Gastrocnemius medialis (tissue), 4 donors: Measurements from ENCODE around the gene LAMA3. TPM values are rescaled to one million over a fixed set of nuclear protein-coding genes. Genes with fewer than 3 reads are reported as not detected.

ENCODE experiments used
- ATAC-seq, 2 donors: fragments of 150-250 bp; one replicate each; pipeline ENCODE4 v1.9.1; 2016
- DNase-seq, 2 donors: peaks; one replicate each; pipeline ENCODE4 v3.0.0-alpha.2; 2019
- H3K27ac ChIP-seq, 4 donors: fragments of 200-600 bp; sonication (generic); 1 replicate in 1 of 4; 2 replicates in 3 of 4; pipeline ENCODE4 v1.5.1; 2016 to 2018; ENCODE audit warnings: mild to moderate bottlenecking in 2 of 4, moderate library complexity in 1 of 4
- H3K27me3 ChIP-seq, 3 donors: fragments of 200-600 bp; sonication (generic) in 2 of 3; 1 replicate in 1 of 3; 2 replicates in 2 of 3; pipeline versions ENCODE4 v1.5.1 to v1.6.0; 2016 to 2019; ENCODE audit warnings: mild to moderate bottlenecking in 1 of 3, moderate library complexity in 1 of 3
- H3K36me3 ChIP-seq, 2 donors: fragments of 200-600 bp; sonication (generic) in 1 of 2; one replicate each; pipeline ENCODE4 v1.5.1; 2017 to 2018
- H3K4me1 ChIP-seq, 2 donors: fragments of 200-600 bp; sonication (generic) in 1 of 2; one replicate each; pipeline ENCODE4 v1.5.1; 2016 to 2017; ENCODE audit warnings: mild to moderate bottlenecking in 2 of 2
- H3K4me3 ChIP-seq, 4 donors: fragments of 200-600 bp; sonication (generic) in 3 of 4; 1 replicate in 1 of 4; 2 replicates in 3 of 4; pipeline ENCODE4 v1.5.1; 2016 to 2019; ENCODE audit warnings: mild to moderate bottlenecking in 2 of 4
- H3K9me3 ChIP-seq, 3 donors: fragments of 200-600 bp; sonication (generic) in 2 of 3; 1 replicate in 1 of 3; 2 replicates in 2 of 3; pipeline ENCODE4 v1.5.1; 2016 to 2019
- POLR2A ChIP-seq, 2 donors: fragments of 450-650 bp; IDR thresholded peaks; one replicate each; pipeline ENCODE4 v1.6.1; 2017; ENCODE audit warnings: antibody characterized with exemption in 2 of 2, mild to moderate bottlenecking in 2 of 2, moderate library complexity in 2 of 2
- in situ Hi-C, 4 donors: fragments of 200-750 bp; cut with MboI; loops; one replicate each; pipeline versions ENCODE4 v1.15.0 to v1.8.0; 2017; ENCODE audit warnings: low sequenced_read_pairs in 4 of 4
- intact Hi-C: fragments of 100-400 bp; cut with DNase I; formaldehyde crosslinking; loops from one replicate; pipeline ENCODE4 v1.15.1; 2023; ENCODE audit warnings: low total_unique reads
- total RNA-seq, 4 donors: library from RNA; depleted of rRNA; stranded (reverse); fragments of >200 nt; gene quantifications; one replicate each; pipeline versions ENCODE4 v1.1.0 to v1.2.3, GENCODE V29; 2016
- TF ChIP-seq, protein P1 (sequence below), 5 experiments: fragments of 450-650 bp in 3 of 5; fragments of 200-600 bp in 2 of 5; sonication (generic) in 2 of 5; IDR thresholded peaks in 4 of 5; conservative IDR thresholded peaks in 1 of 5; 1 replicate in 4 of 5; 2 replicates in 1 of 5; pipeline ENCODE4 v1.5.1; 2016 to 2019; ENCODE audit warnings: antibody characterized with exemption in 5 of 5, mild to moderate bottlenecking in 3 of 5, moderate library complexity in 3 of 5

The LAMA3 gene
- total RNA-seq, 4 donors from 2014 or later, result 1.1 to 5.3 (median 2.1) TPM

DNA sequence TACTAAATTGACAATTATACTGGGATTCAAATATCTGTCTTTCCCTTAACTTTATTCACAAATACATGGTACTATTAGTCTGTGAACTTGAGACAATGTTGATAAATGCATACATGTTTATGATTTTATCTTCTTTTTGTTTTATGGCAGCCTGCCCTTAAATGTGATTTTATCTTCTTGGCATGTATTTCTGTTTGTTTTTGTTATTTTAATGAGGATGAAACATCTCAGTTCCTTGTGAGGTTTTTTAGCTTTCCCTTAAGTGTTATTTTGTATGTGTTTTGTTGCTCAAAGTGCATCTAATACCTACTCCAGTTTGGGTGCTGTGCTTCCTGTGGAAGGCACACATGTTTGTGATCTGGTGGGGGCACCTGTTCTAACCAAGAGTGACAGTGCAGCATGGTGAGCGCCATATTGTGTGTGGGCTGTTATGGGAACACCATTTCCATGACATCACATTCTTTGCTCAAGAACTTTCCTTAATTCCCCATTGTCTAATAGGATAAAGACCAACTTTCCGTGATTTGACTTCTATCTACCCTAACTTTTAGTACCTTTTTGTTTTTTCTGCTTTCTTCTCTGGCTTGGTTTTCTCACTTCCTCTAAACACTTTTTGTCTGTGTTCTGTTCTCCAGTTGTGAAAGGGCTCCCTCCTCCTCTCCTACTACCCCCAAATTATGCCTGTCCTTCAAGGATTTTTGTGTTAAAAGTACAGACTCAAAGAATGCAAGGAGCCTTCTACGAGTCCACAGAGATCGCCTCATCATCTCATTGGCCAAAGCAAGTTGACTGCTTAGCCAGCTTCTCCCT, 163.2 kb downstream of the LAMA3 start:
- Histone ChIP-seq H3K27me3 (no peaks in the 10 kb centered on the region), H3K27ac (no peak overlapping the region), H3K4me1 (no peaks in the 10 kb centered on the region), H3K36me3 (no peaks in the 10 kb centered on the region), H3K9me3 (no peaks in the 10 kb centered on the region), H3K4me3 (no peak overlapping the region)
- ATAC-seq (no peak), DNase-seq (no peak)
- intact Hi-C loops, result no loop called here
- in situ Hi-C loops, result no loop called here
- TF ChIP-seq, protein P1, sequence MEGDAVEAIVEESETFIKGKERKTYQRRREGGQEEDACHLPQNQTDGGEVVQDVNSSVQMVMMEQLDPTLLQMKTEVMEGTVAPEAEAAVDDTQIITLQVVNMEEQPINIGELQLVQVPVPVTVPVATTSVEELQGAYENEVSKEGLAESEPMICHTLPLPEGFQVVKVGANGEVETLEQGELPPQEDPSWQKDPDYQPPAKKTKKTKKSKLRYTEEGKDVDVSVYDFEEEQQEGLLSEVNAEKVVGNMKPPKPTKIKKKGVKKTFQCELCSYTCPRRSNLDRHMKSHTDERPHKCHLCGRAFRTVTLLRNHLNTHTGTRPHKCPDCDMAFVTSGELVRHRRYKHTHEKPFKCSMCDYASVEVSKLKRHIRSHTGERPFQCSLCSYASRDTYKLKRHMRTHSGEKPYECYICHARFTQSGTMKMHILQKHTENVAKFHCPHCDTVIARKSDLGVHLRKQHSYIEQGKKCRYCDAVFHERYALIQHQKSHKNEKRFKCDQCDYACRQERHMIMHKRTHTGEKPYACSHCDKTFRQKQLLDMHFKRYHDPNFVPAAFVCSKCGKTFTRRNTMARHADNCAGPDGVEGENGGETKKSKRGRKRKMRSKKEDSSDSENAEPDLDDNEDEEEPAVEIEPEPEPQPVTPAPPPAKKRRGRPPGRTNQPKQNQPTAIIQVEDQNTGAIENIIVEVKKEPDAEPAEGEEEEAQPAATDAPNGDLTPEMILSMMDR (IDR thresholded peaks at IDR 0.05 in 4 of 5, conservative IDR thresholded peaks at IDR 0.05 in 1 of 5), result no peak
- TF ChIP-seq POLR2A (IDR thresholded peaks at IDR 0.05), result no peak

DNA sequence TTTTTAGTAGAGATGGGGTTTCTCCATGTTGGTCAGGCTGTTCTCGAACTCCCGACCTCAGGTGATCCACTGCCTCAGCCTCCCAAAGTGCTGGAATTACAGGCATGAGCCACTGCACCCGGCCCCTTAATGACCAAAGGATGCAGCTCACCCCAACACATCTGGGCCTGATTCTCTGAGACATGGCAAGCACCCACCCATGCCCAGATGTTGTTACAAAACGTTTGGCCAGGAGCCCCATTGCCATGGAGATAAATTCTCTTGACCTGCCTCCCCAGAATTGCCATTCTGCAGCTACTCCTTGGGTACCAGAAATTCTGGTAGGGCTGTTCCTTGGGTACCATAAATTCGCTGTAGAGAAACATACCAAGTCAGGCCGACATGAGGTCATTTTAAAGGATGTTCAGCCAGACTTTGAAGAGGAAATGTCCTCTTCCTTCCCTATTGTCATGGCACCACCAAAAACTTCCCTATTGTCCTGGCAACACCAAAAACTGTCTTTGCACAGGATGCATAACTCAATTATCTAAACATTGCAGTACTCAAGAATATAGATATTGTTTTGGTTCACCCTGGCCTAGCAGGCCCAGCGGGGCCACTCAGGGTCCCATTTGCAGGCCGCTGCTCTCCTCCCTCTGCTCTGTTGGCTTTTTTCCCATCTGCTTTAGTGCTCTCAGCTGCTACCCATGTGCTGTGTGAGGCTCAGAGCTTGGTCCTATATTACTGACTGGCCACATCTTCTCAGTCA, 164.4 kb downstream of the LAMA3 start:
- in situ Hi-C loops, result no loop called here
- Histone ChIP-seq H3K27me3 (no peaks in the 10 kb centered on the region), H3K4me3 (no peak overlapping the region), H3K4me1 (no peaks in the 10 kb centered on the region), H3K36me3 (no peaks in the 10 kb centered on the region), H3K27ac (no peak overlapping the region), H3K9me3 (no peaks in the 10 kb centered on the region)
- no peak for DNase-seq
- TF ChIP-seq POLR2A (IDR thresholded peaks at IDR 0.05), result no peak
- TF ChIP-seq, protein P1 (IDR thresholded peaks at IDR 0.05 in 4 of 5, conservative IDR thresholded peaks at IDR 0.05 in 1 of 5), result no peak
- intact Hi-C loops, result no loop called here
- ATAC-seq, result no peak

DNA sequence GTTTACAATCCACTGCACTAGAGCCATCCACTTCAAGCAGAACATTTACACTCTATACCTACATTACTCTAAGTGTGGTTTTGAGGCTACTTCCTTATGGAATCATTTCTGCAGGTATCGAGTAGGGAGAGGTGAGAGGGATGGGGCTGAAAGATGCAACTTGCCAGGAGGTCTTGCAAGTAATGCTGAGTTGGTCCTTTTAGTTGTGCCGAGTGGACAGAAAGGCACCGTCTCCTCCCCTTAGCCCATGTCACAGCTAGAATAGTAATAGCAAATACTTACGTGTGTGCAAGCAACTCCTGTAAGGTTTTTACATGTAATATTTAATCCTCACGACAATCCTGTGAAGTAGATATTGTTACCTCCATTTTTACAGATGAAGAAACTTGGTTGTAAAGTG, 166.5 kb downstream of the LAMA3 start:
- Histone ChIP-seq H3K27me3 (no peaks in the 10 kb centered on the region), H3K27ac (no peak overlapping the region), H3K4me1 (no peaks in the 10 kb centered on the region), H3K36me3 (no peaks in the 10 kb centered on the region), H3K4me3 (no peak overlapping the region), H3K9me3 (no peaks in the 10 kb centered on the region)
- in situ Hi-C loops, result no loop called here
- no peak for ATAC-seq
- no peak for DNase-seq
- intact Hi-C loops, result no loop called here
- TF ChIP-seq, protein P1 (IDR thresholded peaks at IDR 0.05 in 4 of 5, conservative IDR thresholded peaks at IDR 0.05 in 1 of 5), result no peak
- no peak for TF ChIP-seq POLR2A (IDR thresholded peaks at IDR 0.05)

DNA sequence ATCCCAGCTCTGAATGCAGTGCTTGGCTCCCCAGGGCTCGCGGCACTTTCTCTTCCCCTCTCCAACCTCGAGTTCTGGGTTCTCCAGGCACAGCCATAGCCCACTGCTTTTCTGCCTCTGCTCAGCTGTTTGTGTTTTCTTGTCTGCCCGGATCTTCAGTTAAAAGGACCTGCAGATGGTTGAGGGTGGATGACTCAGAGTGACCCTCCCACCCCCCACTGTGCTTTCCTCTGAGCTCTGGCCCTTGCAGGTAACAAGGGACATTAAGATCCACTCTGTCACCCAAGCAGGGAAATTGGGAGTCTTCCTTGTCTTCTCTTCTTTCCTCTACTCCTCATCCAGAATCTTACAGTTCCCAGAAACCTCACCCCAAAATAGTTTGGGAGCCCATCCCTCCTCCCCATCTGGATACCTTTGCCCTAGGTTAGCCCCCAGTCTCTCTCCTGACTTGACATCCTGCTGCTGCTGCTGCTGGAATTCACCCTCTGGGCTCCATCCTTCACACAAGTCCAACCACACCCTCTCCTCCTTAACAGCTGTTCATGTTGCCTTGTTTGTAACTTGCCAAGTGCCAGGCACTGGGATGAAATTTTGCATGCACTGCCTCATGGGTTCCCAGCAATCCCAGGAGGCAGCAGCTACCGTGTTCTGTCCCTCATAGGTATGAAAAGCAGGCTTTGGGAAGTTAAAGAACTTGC, 167.4 kb downstream of the LAMA3 start:
- ATAC-seq (no peak), DNase-seq (no peak)
- H3K36me3 ChIP-seq, result no peaks in the 10 kb centered on the region
- TF ChIP-seq POLR2A (IDR thresholded peaks at IDR 0.05), result no peak
- TF ChIP-seq, protein P1 (IDR thresholded peaks at IDR 0.05 in 4 of 5, conservative IDR thresholded peaks at IDR 0.05 in 1 of 5), result no peak
- no peaks in the 10 kb centered on the region for H3K27me3 ChIP-seq
- H3K4me1 ChIP-seq, result no peaks in the 10 kb centered on the region
- H3K4me3 ChIP-seq, result no peak overlapping the region
- no peaks in the 10 kb centered on the region for H3K9me3 ChIP-seq
- H3K27ac ChIP-seq, result no peak overlapping the region
- intact Hi-C loops (no loop called here), in situ Hi-C loops (no loop called here)
